ENCODE results near the gene RILP.

RILP gene

DNA sequence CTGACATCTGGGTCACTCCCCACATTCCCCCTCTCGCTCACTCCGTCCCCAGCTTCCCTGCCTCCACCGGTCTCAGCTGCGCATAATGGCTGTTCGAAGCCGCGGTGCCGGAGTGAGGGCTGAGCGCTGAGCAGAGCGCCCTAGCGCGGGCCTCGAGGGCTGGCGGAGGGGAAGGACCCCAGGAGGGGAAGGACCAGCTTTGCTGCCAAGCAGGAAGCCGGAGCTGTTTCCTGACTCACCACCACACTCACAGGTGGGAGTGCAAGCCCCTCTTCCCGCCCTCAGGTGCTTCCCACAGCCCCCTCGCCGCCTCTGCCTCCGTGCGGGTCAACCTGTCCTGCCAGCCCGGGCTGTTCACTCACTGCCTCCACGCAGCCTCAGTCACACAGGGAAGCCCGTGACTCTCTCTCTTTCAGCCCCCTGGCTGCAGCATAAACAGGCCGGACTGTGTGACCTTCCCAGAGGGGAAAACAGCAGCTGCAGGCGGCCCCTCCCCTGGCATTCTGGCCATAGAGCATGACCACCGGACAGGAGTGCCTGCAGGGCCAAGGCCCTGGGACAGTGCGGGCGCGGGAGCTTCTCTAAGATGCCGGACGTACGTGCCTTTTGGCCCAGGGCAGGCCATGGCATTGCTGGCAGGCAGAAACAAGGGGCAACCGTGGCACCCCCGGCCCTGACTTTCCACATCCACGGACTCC, 44.7 kb downstream of the RILP start:
- no peak for DNase-seq (ENCODE audit: low read depth in 2 of 2, low spot score in 1 of 2)

GRCh38 chr17:1601571-1601970, 48.1 kb downstream of the RILP start:
- DNase-seq (ENCODE audit: low read depth in 2 of 2, low spot score in 1 of 2), result no peak

DNA sequence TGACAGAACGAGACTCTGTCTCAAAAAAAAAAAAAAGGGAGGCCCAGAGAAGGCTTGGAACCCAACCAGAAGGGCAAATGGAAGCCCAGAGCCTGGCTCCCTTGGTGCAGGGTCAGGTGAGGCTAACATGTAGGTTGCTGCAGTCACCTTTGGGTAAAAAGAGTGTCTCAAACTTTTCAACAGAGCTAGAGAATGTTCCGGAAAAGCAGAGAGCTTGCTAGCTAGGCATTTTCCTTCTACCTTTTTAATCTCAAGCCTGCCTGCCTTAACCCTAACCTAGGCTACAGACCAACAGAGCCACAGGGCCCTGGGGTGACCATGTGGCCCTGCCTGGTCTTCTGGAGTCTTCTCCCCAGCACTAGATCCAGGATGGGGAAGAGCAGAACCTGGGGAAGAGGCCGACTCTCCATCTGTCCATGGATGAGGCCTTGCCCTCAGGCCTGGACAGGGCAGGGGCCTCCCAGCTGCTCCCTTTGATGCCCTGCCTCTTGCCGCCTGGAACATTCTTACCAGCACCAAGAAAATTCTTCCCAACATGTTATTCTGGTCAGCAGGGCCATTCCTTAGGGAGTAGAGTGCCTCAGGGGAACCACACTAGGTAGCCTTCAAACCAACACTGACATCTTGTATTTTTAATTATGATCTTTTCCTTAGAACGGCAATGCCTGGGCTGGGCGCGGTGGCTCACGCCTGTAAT, 51.1 kb downstream of the RILP start:
- DNase-seq (ENCODE audit: low read depth in 2 of 2, low spot score in 1 of 2), result no peak

DNA sequence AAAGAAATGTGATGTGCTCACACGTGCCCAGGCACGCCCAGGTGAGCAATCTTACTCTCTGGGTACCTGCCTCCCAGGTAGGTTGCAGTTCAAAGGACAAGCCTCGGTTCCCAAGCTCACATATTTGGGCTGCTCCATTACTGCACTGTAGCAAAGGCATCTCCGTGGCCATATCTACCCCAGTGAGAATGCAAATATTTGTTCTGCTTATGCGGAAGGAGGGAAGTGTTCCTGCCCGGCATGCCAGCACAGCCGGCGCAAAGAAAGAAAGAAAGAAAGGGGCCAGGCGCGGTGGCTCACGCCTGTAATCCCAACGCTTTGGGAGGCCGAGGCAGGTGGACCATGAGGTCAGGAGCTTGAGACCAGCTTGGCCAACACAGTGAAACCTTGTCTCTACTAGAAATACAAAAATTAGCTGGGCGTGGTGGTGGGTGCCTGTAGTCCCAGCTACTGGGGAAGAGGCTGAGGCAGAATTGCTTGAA, 51.8 kb downstream of the RILP start:
- DNase-seq (ENCODE audit: low read depth in 2 of 2, low spot score in 1 of 2), result no peak
